B cell (primary cell): ENCODE results near the gene ACOT9. TPM values are rescaled to one million over a fixed set of nuclear protein-coding genes. Genes with fewer than 3 reads are reported as not detected.

Experiments
- ATAC-seq: fragments of 200-7000 bp; cut with Tn5 transposase; one replicate; pipeline ENCODE4 v1.10.0; 2021; ENCODE audit warnings: low read depth, mild to moderate bottlenecking, moderate number of reproducible peaks, moderate library complexity
- CTCF ChIA-PET: fragments of 350-600 bp; sonication (Branson Sonifier 250); formaldehyde crosslinking; loops from one replicate; lab custom pipeline; 2021; ENCODE audit warnings: antibody characterized with exemption, inconsistent platforms; lab: Charles Lee
- POLR2A ChIA-PET: fragments of 350-600 bp; sonication (Branson Sonifier 250); formaldehyde crosslinking; loops from one replicate; lab custom pipeline; 2021; ENCODE audit warnings: antibody characterized with exemption; lab: Charles Lee
- DNase-seq: peaks from one replicate; pipeline ENCODE4 v3.0.0; 2013
- H2AFZ ChIP-seq: 2 replicates; pipeline ENCODE4 v1.6.1; 2012; ENCODE audit warnings: mild to moderate bottlenecking, low read depth, low read length; ENCODE audit not compliant: insufficient read depth, poor library complexity, severe bottlenecking
- H3K27ac ChIP-seq, 2 donors: 1 replicate in 1 of 2; 2 replicates in 1 of 2; pipeline ENCODE4 v1.5.1; 2012 to 2013; ENCODE audit warnings: low read length in 2 of 2, mild to moderate bottlenecking in 2 of 2, moderate library complexity in 1 of 2
- H3K27me3 ChIP-seq, 4 experiments: fragments of 200-600 bp in 1 of 4; sonication (generic) in 1 of 4; replicated peaks in 1 of 4; 1 replicate in 2 of 4; 2 replicates in 2 of 4; pipeline versions ENCODE4 v1.6.1 to v1.7.0; 2013 to 2016; ENCODE audit warnings: low read length in 3 of 4, mild to moderate bottlenecking in 2 of 4, mixed read lengths in 1 of 4, moderate library complexity in 1 of 4; ENCODE audit not compliant: insufficient read depth in 4 of 4, control insufficient read depth in 3 of 4; ENCODE audit errors: control extremely low read depth in 1 of 4
- H3K36me3 ChIP-seq, 2 experiments: replicated peaks in 1 of 2; 1 replicate in 1 of 2; 2 replicates in 1 of 2; pipeline versions ENCODE4 v1.6.1 to v1.7.1; 2013; ENCODE audit warnings: low read length in 1 of 2; ENCODE audit not compliant: insufficient read depth in 2 of 2, control insufficient read depth in 1 of 2; ENCODE audit errors: control extremely low read depth in 1 of 2, extremely low read depth in 1 of 2
- H3K4me1 ChIP-seq, 2 donors: fragments of 200-600 bp in 1 of 2; sonication (generic) in 1 of 2; 1 replicate in 1 of 2; 2 replicates in 1 of 2; pipeline versions ENCODE4 v1.5.1 to v1.6.1; 2013 to 2017; ENCODE audit warnings: low read length in 2 of 2; ENCODE audit not compliant: control insufficient read depth in 2 of 2, insufficient read depth in 2 of 2
- H3K4me2 ChIP-seq: replicated peaks from 2 replicates; pipeline ENCODE3; 2012; ENCODE audit warnings: mild to moderate bottlenecking, low read depth, low read length; ENCODE audit not compliant: poor library complexity, severe bottlenecking
- H3K4me3 ChIP-seq, 5 experiments: fragments of 200-600 bp in 1 of 5; sonication (generic) in 1 of 5; 1 replicate in 3 of 5; 2 replicates in 2 of 5; pipeline versions ENCODE4 v1.5.1 to v1.7.0; 2011 to 2016; ENCODE audit warnings: low read length in 4 of 5, mild to moderate bottlenecking in 4 of 5, low read depth in 2 of 5, control low read depth in 1 of 5, moderate library complexity in 1 of 5; ENCODE audit not compliant: insufficient read depth in 1 of 5; ENCODE audit errors: control extremely low read depth in 1 of 5, extremely low read depth in 1 of 5
- H3K79me2 ChIP-seq: fragments of 200-600 bp; sonication (generic); one replicate; pipeline ENCODE4 v1.6.0; 2016; ENCODE audit warnings: low read length; ENCODE audit not compliant: control insufficient read depth, insufficient read depth
- H3K9ac ChIP-seq: fragments of 200-600 bp; sonication (generic); 2 replicates; pipeline ENCODE4 v1.6.1; 2017; ENCODE audit warnings: mild to moderate bottlenecking, low read length, moderate library complexity
- H3K9me3 ChIP-seq, 3 donors: one replicate each; pipeline versions ENCODE4 v1.6.1 to v1.7.1; 2013; ENCODE audit warnings: low read length in 2 of 3; ENCODE audit not compliant: control insufficient read depth in 2 of 3, insufficient read depth in 1 of 3; ENCODE audit errors: control extremely low read depth in 1 of 3
- H4K20me1 ChIP-seq: 2 replicates; pipeline ENCODE4 v1.6.0; 2012; ENCODE audit warnings: mild to moderate bottlenecking, low read length; ENCODE audit not compliant: insufficient read depth, control insufficient read depth, poor library complexity, severe bottlenecking
- H3K27ac Mint-ChIP-seq: one replicate; pipeline ENCODE4 v1.8.0; 2021; ENCODE audit warnings: mixed read lengths
- H3K27me3 Mint-ChIP-seq: one replicate; pipeline ENCODE4 v1.8.0; 2021; ENCODE audit warnings: mixed read lengths
- H3K4me1 Mint-ChIP-seq: one replicate; pipeline ENCODE4 v1.8.0; 2021; ENCODE audit warnings: mixed read lengths
- H3K4me3 Mint-ChIP-seq: one replicate; pipeline ENCODE4 v1.8.0; 2021; ENCODE audit warnings: mixed read lengths
- H3K9me3 Mint-ChIP-seq: one replicate; pipeline ENCODE4 v1.8.0; 2022; ENCODE audit warnings: mixed read lengths; ENCODE audit not compliant: insufficient read depth
- CTCF ChIP-seq: fragments of 200-600 bp; IDR thresholded peaks from one replicate; pipeline ENCODE4 v1.8.0; 2022; ENCODE audit warnings: antibody characterized with exemption, mild to moderate bottlenecking
- EZH2 ChIP-seq: IDR thresholded peaks from 2 replicates; pipeline ENCODE4 v1.6.1; 2012; ENCODE audit warnings: borderline replicate concordance, low read depth, mild to moderate bottlenecking, moderate library complexity, low read length; ENCODE audit not compliant: insufficient read depth, poor library complexity, severe bottlenecking
- WGBS: methylation state at CpG from one replicate; pipeline ENCODE4 v1.1.5; 2013; ENCODE audit warnings: missing lambda C conversion rate; ENCODE audit not compliant: insufficient coverage; 5-methylcytosine and 5-hydroxymethylcytosine counted together
- intact Hi-C: fragments of 100-400 bp; cut with micrococcal nuclease; formaldehyde crosslinking; loops from one replicate; pipeline ENCODE4 v1.10.0; 2022
- polyA plus RNA-seq: library from polyadenylated mRNA; depleted of rRNA; stranded (reverse); fragments of >200 nt; gene quantifications from 2 replicates; pipeline ENCODE4 v1.2.3, GENCODE V29; 2012
- total RNA-seq, 2 donors: library from RNA; stranded (reverse); fragments of 120-200 nt in 1 of 2; gene quantifications; 1 replicate in 1 of 2; 2 replicates in 1 of 2; pipeline versions ENCODE4 v1.2.3 to v1.2.4, GENCODE V29; 2013 to 2022

The ACOT9 gene
- total and polyA plus RNA-seq, 2 donors (not counting 1 experiment from before 2014, with no cell fraction given) = 23.9 to 31.3 TPM

- peak within 1 kb of the TSS; percentile 94 for H3K27ac Mint-ChIP-seq
- H3K4me3 ChIP-seq = peak within 1 kb of the TSS; percentile 21 to 66 (median 64)
- ATAC-seq (peak; percentile 91), DNase-seq (peak; percentile 83)
- no peaks in the 10 kb centered on the region for H3K9me3 ChIP-seq
- peaks cover 20% of the 10 kb centered on the region for H3K4me1 Mint-ChIP-seq
- under 1% methylated on average over 45 of the region's 73 CpGs for WGBS
- intact Hi-C loops = loop anchor here (1.0 to 10.0 kb wide), 6 partner anchors 106 to 815 kb away; partner anchors contain the start of genes APOO, CXorf58, EIF2S3 and PDK3
- H3K9ac ChIP-seq = peak within 1 kb of the TSS; percentile 67
- H3K4me1 ChIP-seq = peaks cover 7 to 15% of the 10 kb centered on the region in 2 donors
- H3K27me3 ChIP-seq = no peaks in the 10 kb centered on the region
- no peaks in the 10 kb centered on the region for H4K20me1 ChIP-seq
- H2AFZ ChIP-seq = peak within 1 kb of the TSS; percentile 79
- peak within 1 kb of the TSS; percentile 77 to 82 for H3K27ac ChIP-seq
- ChIA-PET POLR2A (interaction anchor here (0.6 to 0.9 kb wide), 2 partner anchors 115 to 575 kb away, joined by 3 to 4 read pairs; partner anchors contain the start of gene SAT1), CTCF (interaction anchor here (0.8 to 2.5 kb wide), 6 partner anchors 11 to 387 kb away, joined by 3 to 12 read pairs (median 4); partner anchors contain the start of genes APOO, CXorf58, EIF2S3 and KLHL15)
- no peaks in the 10 kb centered on the region for H3K27me3 Mint-ChIP-seq
- H3K36me3 ChIP-seq = peaks cover 1 to 3% of the 10 kb centered on the region in 2 experiments
- H3K4me2 ChIP-seq = peak within 1 kb of the TSS; percentile 85
- TF ChIP-seq EZH2 (no peak), CTCF (no peak)
- no peaks in the 10 kb centered on the region for H3K9me3 Mint-ChIP-seq
- peak within 1 kb of the TSS; percentile 91 for H3K4me3 Mint-ChIP-seq
- peaks cover 8% of the 10 kb centered on the region for H3K79me2 ChIP-seq
These were observed 75.6 kb downstream of the ACOT9 start, which contains the start of gene PRDX4 for GRCh38 chrX:23667239-23668177. Gene PRDX4 (plus strand): TSS chrX:23667493. CDS start chrX:23667571, 78 bp downstream.
